NCI-H446 (cell line): ENCODE measurements around the gene ACTN2.
"Not testable (repeated sequence)": the region's sequence is repeated elsewhere in the genome, so short reads cannot be mapped to it uniquely, and the experiment has no call there.

Source experiments
- DNase-seq, 2 experiments: peaks; one replicate each; lab custom pipeline; 2025; lab: John Stamatoyannopoulos, UW

Gene ACTN2

GRCh38 chr1:236685917-236686814, at the start of gene ACTN2:
ACTN2 (plus strand) TSS chr1:236686499; CDS start chr1:236686674, 175 bp downstream.
- peak in 1 of 2 experiments; percentile 50 for DNase-seq

GRCh38 chr1:236638945-236639344, 47.4 kb upstream of the ACTN2 start:
- DNase-seq = no peak

DNA sequence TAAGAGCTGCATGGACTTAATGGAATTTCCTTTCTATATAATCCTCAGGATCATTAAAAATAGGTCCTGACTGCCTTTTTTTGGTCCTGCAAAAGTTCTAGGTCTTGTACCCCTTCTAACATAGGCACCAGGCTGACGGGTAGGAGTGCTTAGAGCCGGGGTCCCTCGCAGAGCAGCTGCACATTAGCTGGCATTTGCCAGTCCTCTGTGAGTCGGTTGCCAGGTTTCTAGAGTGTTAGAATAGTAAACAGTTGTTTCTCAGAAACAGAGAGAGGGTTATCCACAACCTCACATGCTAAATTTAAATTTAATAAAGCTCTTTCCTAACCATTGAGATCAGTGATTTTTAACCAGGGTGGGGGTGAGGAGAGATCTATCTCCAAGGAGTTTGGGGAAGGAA, 46.6 kb upstream of the ACTN2 start:
- DNase-seq = no peak

GRCh38 chr1:236642763-236643162, 43.5 kb upstream of the ACTN2 start:
- DNase-seq = no peak

- no peak for DNase-seq
Observed at GRCh38 chr1:236645016-236645680, 41.2 kb upstream of the ACTN2 start.

DNA sequence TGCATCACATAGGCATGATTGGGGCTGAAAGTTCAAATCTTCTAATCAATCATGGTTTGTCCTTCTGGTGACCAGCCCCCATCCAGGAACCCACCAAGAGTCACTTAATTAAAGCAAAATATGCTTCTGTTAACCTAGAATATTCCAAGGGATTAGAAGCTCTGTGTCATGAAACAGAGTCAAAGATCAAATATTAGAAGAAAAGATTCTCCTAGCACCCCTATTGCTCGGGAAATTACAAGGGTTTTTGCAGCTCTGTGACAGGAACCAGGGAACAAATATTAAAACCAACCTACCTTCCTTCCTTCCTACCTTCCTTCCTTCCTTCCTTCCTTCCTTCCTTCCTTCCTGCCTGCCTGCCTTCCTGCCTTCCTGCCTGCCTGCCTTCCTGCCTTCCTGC, 31.8 kb upstream of the ACTN2 start:
- no peak for DNase-seq

DNA sequence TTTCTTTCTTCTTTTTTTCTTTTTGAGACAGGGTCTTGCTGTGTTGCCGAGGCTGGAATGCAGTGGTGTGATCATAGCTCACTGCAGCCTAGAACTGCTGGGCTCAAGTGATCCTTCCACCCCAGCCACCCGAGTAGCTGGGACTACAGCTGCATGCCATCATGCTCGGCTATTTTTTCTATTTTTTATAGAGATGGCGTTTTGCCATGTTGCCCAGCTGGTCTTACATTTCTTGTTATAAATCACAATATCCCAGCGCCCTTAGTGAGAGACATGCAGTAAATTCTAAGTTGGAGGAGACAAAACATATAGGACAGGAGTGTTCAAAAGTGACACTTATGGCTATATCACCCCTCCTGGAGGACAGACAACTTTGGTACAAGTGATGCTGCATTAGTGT, 31.3 kb upstream of the ACTN2 start:
- DNase-seq = peak in 1 of 2 experiments; percentile 7

- DNase-seq = no peak
Observed at GRCh38 chr1:236657398-236657797, 28.9 kb upstream of the ACTN2 start.

- no peak for DNase-seq
Observed at GRCh38 chr1:236659792-236660587, 26.3 kb upstream of the ACTN2 start.

DNA sequence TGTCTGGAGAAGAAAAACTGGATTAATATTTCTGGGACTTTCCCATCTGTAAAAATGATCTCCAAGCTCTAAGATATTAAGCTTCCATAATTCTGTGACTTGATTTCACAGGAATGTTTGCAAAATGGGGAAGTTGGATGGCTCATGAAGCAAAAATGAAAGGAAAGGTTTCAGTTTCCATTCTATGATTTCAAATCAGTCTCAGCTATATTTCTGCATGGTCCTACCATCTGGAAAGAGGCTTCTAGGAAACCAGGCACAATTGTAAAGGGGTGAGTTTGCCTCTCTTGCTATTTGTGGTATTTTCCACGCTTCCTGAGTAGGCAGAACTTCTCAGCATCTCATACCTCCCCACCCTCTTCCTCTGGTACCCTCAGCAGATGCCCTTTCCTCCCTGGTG, 22.4 kb upstream of the ACTN2 start:
- DNase-seq = no peak

DNA sequence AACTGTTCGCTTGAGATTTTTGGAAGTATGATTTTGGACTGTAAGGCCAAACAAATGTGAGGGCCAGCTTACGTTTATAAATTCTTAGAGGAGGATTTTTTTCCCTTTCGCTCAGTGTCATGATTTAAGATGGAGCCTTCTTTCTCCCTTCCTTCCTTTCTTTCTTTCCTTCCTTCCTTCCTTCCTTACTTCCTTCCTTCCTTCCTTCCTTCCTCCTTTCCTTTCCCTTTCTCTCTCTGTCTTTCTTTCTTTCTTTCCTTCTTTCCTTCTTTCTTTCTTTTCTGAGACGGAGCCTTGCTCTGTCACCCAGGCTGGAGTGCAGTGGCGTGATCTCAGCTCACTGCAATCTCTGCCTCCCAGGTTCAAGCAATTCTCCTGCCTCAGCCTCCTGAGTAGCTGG, 17.4 kb upstream of the ACTN2 start:
- not testable (repeated sequence) for DNase-seq

DNA sequence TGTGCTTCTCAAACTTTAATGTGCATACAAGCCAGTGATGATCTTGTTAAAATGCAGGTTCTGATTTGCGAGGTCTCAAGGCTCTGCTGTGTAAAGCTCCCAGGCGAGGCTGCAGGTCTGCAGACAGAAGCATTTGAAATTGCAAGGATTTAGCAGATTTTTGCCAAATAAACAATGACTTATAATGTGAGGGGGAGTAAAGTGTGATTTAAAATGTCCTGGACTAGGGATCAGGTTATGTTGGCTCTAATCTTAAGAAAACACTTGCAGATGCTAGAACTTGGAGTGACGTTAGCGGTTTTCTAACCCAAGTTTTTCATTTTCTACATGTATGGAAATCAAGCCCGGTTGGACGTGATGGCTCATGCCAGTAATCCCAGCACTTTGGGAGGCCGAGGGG, 16.2 kb upstream of the ACTN2 start:
- DNase-seq = no peak

DNA sequence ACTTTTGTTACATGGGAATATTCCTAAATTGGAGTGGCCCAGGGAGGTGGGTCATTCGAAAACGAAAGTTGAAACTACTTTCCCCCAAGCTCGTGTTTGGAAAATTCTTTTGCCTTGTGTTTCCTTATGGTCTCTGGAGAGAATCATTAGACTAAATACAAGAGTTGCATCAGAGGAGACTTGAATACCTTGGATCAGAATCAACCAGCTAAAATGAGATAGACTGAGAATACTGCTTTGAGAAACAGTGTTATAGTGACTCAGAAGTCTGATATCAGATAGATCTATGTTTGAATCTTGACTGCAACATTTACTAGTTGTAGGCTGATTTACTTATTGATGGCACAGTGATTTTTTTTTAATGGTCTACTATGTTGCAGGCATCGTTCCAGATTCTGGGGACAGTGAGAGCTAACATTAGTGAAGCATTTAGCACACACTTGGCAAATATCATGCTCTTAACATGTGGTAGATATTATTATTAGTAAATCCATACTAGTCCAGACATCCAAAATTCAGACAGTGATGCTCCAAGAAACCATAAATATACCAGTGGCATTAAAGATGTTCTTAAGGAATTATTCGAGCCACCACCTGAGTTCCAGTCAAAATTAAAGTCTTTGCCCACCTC, 12.9 kb upstream of the ACTN2 start:
- no peak for DNase-seq

GRCh38 chr1:236677641-236678235, 8.6 kb upstream of the ACTN2 start:
- no peak for DNase-seq

- no peak for DNase-seq
Observed at GRCh38 chr1:236681219-236681618, 5.1 kb upstream of the ACTN2 start.

DNA sequence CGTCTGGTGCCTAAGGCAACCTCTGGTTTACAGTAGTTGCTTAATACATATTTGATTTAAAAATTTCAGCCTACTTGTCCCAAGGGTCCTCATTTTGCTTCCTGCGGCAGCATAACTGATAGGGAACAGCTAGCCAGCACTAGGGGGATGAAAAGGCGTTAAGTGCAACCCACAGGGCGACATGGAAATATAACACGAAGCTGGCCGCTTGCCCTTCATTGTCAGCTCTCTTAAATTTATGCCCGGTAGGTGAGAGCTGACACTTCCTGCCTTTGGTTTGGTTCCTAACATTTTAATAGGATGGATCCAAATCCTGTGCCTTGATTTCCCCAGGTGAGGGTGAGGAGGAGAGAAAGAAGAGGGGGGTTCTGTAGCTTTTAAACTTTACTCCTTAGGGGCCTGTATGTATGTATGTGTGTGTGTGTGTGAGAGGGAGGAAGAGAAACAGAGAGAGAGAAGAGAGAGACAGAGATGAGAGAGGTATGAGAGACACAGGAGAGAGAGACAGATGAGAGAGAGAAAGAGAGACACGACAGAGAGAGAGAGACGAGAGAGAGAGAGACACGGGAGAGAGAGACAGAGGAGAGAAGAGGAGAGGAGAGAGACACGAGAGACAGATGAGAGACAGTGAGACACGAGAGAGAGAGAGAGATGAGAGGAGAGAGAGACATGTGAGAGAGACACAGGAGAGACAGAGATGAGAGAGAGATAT, 938 bp upstream of the ACTN2 start:
- DNase-seq = no peak

- no peak for DNase-seq
Observed at GRCh38 chr1:236686815-236687160, 489 bp downstream of the ACTN2 start.

- DNase-seq = no peak
Observed at GRCh38 chr1:236687273-236687672, 974 bp downstream of the ACTN2 start.

DNA sequence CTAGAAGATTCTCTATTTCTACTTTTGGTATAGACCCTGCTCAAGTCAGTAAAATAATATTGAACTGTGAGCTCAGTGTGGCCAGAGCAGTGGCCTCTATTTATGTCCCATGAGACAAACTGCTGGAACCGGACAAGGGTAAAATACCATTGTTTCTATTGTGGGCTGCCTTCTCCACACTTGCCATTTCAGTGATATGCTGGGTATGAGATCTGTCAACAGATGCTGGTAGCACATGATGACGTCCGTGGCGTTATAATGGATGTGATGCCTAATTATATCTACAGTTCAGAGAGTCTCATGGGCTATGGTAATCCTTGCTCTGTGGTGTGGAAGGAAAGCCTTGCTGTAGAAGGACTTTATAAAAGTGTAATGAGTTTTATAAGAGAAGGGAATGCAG, 2.4 kb downstream of the ACTN2 start:
- no peak for DNase-seq

- DNase-seq = no peak
Observed at GRCh38 chr1:236689713-236690569, 3.6 kb downstream of the ACTN2 start.
